ENCODE measurements around the gene FSTL4. TPM values are rescaled to one million over a fixed set of nuclear protein-coding genes. Genes with fewer than 3 reads are reported as not detected.

Gene FSTL4
- total and polyA plus RNA-seq, 9 donors = 0.07 to 0.22 (median 0.15) TPM; not detected in 4

GRCh38 chr5:133459474-133460160 lies 152.7 kb downstream of the FSTL4 start:
- Histone ChIP-seq H3K4me1 (ENCODE audit: insufficient read depth) (no peaks in the 10 kb centered on the region), H3K4me3 (no peak overlapping the region), H3K36me3 (no peaks in the 10 kb centered on the region), H3K27ac (no peak overlapping the region), H3K9me3 (no peaks in the 10 kb centered on the region), H3K27me3 (no peaks in the 10 kb centered on the region)
- TF ChIP-seq EP300 (IDR thresholded peaks at IDR 0.05) = no peak
- TF ChIP-seq POLR2A (IDR thresholded peaks at IDR 0.05) = no peak
- no peak for TF ChIP-seq CTCF (IDR thresholded peaks at IDR 0.05)
- WGBS, 3 donors = 86 to 92% (median 92%) methylated on average over 7 of the region's 7 CpGs
- intact Hi-C loops (cut with DNase I) = no loop called here
- DNase-seq = no peak

- H3K4me3 ChIP-seq = no peak overlapping the region
- H3K27ac ChIP-seq = no peak overlapping the region
- TF ChIP-seq CTCF (IDR thresholded peaks at IDR 0.05) = no peak
- H3K27me3 ChIP-seq = no peaks in the 10 kb centered on the region
- DNase-seq = no peak
- no peaks in the 10 kb centered on the region for H3K9me3 ChIP-seq
- intact Hi-C loops (cut with DNase I) = no loop called here
- H3K4me1 ChIP-seq (ENCODE audit: insufficient read depth) = no peaks in the 10 kb centered on the region
- H3K36me3 ChIP-seq = no peaks in the 10 kb centered on the region
- 91 to 95% (median 95%) methylated on average over 2 of the region's 2 CpGs for WGBS, 3 donors
Measured at GRCh38 chr5:133458435-133458834, 153.9 kb downstream of the FSTL4 start.

- DNase-seq = no peak
- TF ChIP-seq POLR2A (IDR thresholded peaks at IDR 0.05) = no peak
- intact Hi-C loops (cut with DNase I) = no loop called here
- Histone ChIP-seq H3K27ac (no peak overlapping the region), H3K4me3 (no peak overlapping the region), H3K9me3 (no peaks in the 10 kb centered on the region), H3K27me3 (no peaks in the 10 kb centered on the region), H3K4me1 (ENCODE audit: insufficient read depth) (no peaks in the 10 kb centered on the region), H3K36me3 (no peaks in the 10 kb centered on the region)
- 45 to 50% (median 47%) methylated on average over 12 of the region's 12 CpGs for WGBS, 3 donors
Measured at GRCh38 chr5:133457439-133458355, 154.6 kb downstream of the FSTL4 start.

GRCh38 chr5:133456933-133457402 lies 155.4 kb downstream of the FSTL4 start:
- 54 to 67% (median 62%) methylated on average over 4 of the region's 4 CpGs for WGBS, 3 donors

More at GRCh38 chr5:133456933-133457402, 155.4 kb downstream of the FSTL4 start:
- no peaks in the 10 kb centered on the region for H3K4me1 ChIP-seq (ENCODE audit: insufficient read depth)
- no peak for TF ChIP-seq EP300 (IDR thresholded peaks at IDR 0.05)
- TF ChIP-seq CTCF (IDR thresholded peaks at IDR 0.05) = no peak
- TF ChIP-seq POLR2A (IDR thresholded peaks at IDR 0.05) = no peak
- intact Hi-C loops (cut with DNase I) = no loop called here
- no peaks in the 10 kb centered on the region for H3K27me3 ChIP-seq
- H3K9me3 ChIP-seq = no peaks in the 10 kb centered on the region
- DNase-seq = no peak
- H3K4me3 ChIP-seq = no peak overlapping the region
- H3K36me3 ChIP-seq = no peaks in the 10 kb centered on the region
- H3K27ac ChIP-seq = no peak overlapping the region

All from ovary (tissue), 9 donors.